CD14-positive monocyte (primary cell): Measurements from ENCODE around the gene RARRES1. TPM values are rescaled to one million over a fixed set of nuclear protein-coding genes. Genes with fewer than 3 reads are reported as not detected.

Experiments
- DNase-seq, 3 donors: peaks; one replicate each; pipeline ENCODE4 v3.0.0-alpha.2; 2011 to 2022
- H2AFZ ChIP-seq: 2 replicates; pipeline ENCODE4 v1.6.0; 2012; ENCODE audit warnings: mild to moderate bottlenecking, low read depth, low read length, inconsistent platforms; ENCODE audit not compliant: insufficient read depth, poor library complexity, severe bottlenecking
- H3K27ac ChIP-seq, 2 donors: 1 replicate in 1 of 2; 2 replicates in 1 of 2; pipeline ENCODE4 v1.5.1; 2012 to 2013; ENCODE audit warnings: low read length in 2 of 2, control low read depth in 1 of 2, inconsistent platforms in 1 of 2, low read depth in 1 of 2, mild to moderate bottlenecking in 1 of 2
- H3K27me3 ChIP-seq, 2 donors: one replicate each; pipeline versions ENCODE4 v1.6.0 to v1.6.1; 2011 to 2013; ENCODE audit warnings: low read length in 2 of 2; ENCODE audit not compliant: control insufficient read depth in 2 of 2, insufficient read depth in 2 of 2
- H3K36me3 ChIP-seq, 2 donors: replicated peaks in 1 of 2; 1 replicate in 1 of 2; 2 replicates in 1 of 2; pipeline versions ENCODE4 v1.5.1 to v1.6.1; 2012 to 2013; ENCODE audit warnings: low read length in 2 of 2, control low read depth in 1 of 2, inconsistent platforms in 1 of 2, mild to moderate bottlenecking in 1 of 2; ENCODE audit not compliant: insufficient read depth in 2 of 2, control insufficient read depth in 1 of 2
- H3K4me1 ChIP-seq, 2 donors: 1 replicate in 1 of 2; 2 replicates in 1 of 2; pipeline versions ENCODE4 v1.5.1 to v1.6.1; 2012 to 2013; ENCODE audit warnings: low read length in 2 of 2, control low read depth in 1 of 2, inconsistent platforms in 1 of 2, mild to moderate bottlenecking in 1 of 2, moderate library complexity in 1 of 2; ENCODE audit not compliant: insufficient read depth in 2 of 2, control insufficient read depth in 1 of 2
- H3K4me2 ChIP-seq: replicated peaks from 2 replicates; pipeline ENCODE3; 2012; ENCODE audit warnings: low read length, moderate library complexity, mild to moderate bottlenecking; ENCODE audit not compliant: poor library complexity, severe bottlenecking; ENCODE audit errors: extremely low read depth
- H3K4me3 ChIP-seq, 3 experiments: fragments of 200-600 bp in 1 of 3; sonication (generic) in 1 of 3; replicated peaks in 1 of 3; 1 replicate in 2 of 3; 2 replicates in 1 of 3; pipeline ENCODE4 v1.5.1; 2011 to 2013; ENCODE audit warnings: low read length in 3 of 3, mild to moderate bottlenecking in 3 of 3, control low read depth in 2 of 3, low read depth in 2 of 3, inconsistent platforms in 1 of 3, moderate library complexity in 1 of 3
- H3K79me2 ChIP-seq: 2 replicates; pipeline ENCODE4 v1.6.0; 2012; ENCODE audit warnings: mild to moderate bottlenecking, control low read depth, inconsistent platforms, low read length, moderate library complexity; ENCODE audit not compliant: insufficient read depth
- H3K9ac ChIP-seq: 2 replicates; pipeline ENCODE4 v1.6.0; 2017; ENCODE audit warnings: low read length, mild to moderate bottlenecking; ENCODE audit not compliant: insufficient read depth, poor library complexity, severe bottlenecking
- H3K9me3 ChIP-seq, 2 donors: replicated peaks in 1 of 2; 1 replicate in 1 of 2; 2 replicates in 1 of 2; pipeline versions ENCODE4 v1.5.1 to v1.6.1; 2012 to 2013; ENCODE audit warnings: low read length in 2 of 2, control low read depth in 1 of 2; ENCODE audit not compliant: control insufficient read depth in 1 of 2, insufficient read depth in 1 of 2
- H4K20me1 ChIP-seq: 2 replicates; pipeline ENCODE4 v1.6.0; 2012; ENCODE audit warnings: mild to moderate bottlenecking, low read length, control low read depth, moderate library complexity; ENCODE audit not compliant: insufficient read depth
- H3K27ac Mint-ChIP-seq, 7 donors: one replicate each; pipeline ENCODE4 v1.8.0; 2020; ENCODE audit warnings: mild to moderate bottlenecking in 7 of 7, mixed read lengths in 7 of 7, moderate library complexity in 6 of 7, inconsistent platforms in 2 of 7
- H3K27me3 Mint-ChIP-seq, 3 donors: one replicate each; pipeline ENCODE4 v1.8.0; 2021 to 2022; ENCODE audit warnings: low read depth in 3 of 3, mild to moderate bottlenecking in 3 of 3, mixed read lengths in 3 of 3, moderate library complexity in 3 of 3, inconsistent platforms in 1 of 3
- H3K36me3 Mint-ChIP-seq, 2 donors: one replicate each; pipeline ENCODE4 v1.8.0; 2020; ENCODE audit warnings: mixed read lengths in 2 of 2, inconsistent platforms in 1 of 2, mild to moderate bottlenecking in 1 of 2
- H3K4me1 Mint-ChIP-seq: one replicate; pipeline ENCODE4 v1.8.0; 2020; ENCODE audit warnings: mild to moderate bottlenecking, mixed read lengths
- H3K4me3 Mint-ChIP-seq, 2 donors: one replicate each; pipeline ENCODE4 v1.8.0; 2020; ENCODE audit warnings: mild to moderate bottlenecking in 2 of 2, mixed read lengths in 2 of 2, moderate library complexity in 1 of 2
- H3K9me3 Mint-ChIP-seq, 7 donors: one replicate each; pipeline ENCODE4 v1.8.0; 2020 to 2022; ENCODE audit warnings: mixed read lengths in 7 of 7, mild to moderate bottlenecking in 6 of 7, moderate library complexity in 6 of 7, inconsistent platforms in 2 of 7
- WGBS: methylation state at CpG from one replicate; pipeline ENCODE4 v1.1.5; 2013; ENCODE audit warnings: missing lambda C conversion rate; ENCODE audit not compliant: insufficient coverage; 5-methylcytosine and 5-hydroxymethylcytosine counted together
- intact Hi-C, 2 donors: fragments of 100-400 bp; cut with micrococcal nuclease; formaldehyde crosslinking; loops; one replicate each; pipeline versions ENCODE4 v1.15.0 to v1.15.1; 2023
- polyA plus RNA-seq, 3 donors: library from polyadenylated mRNA; depleted of rRNA in 1 of 3; unstranded in 2 of 3; stranded (reverse) in 1 of 3; fragments of 300-500 nt in 2 of 3; fragments of >200 nt in 1 of 3; fragmentation: Illumina TruSeq in 2 of 3; gene quantifications; 1 replicate in 2 of 3; 2 replicates in 1 of 3; pipeline ENCODE4 v1.2.3, GENCODE V29; 2012 to 2021
- TF ChIP-seq, protein P1 (sequence below): fragments of 200-600 bp; IDR thresholded peaks from one replicate; pipeline ENCODE4 v1.8.0; 2022; ENCODE audit warnings: antibody characterized with exemption, mild to moderate bottlenecking

Gene RARRES1
- polyA plus RNA-seq, 3 donors: not detected

DNA sequence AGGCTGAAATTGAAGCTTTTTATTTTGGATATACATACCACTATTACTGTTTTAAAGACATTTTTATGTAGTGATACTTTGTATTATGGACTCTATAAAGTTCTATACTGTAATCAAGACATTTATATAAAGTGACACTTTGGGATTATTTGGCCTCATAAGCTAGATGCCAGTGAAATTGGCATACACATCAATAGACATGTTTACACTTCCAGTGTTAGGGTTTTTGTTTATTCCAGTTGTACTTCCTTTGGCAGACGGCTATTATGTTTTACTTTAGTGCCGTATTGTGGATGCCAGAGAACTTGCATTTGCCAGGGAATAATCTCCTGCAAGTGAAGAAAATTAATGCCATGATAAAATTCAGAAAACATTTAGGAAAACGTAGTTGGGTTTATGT is 65.8 kb downstream of the RARRES1 start:
- H3K27ac Mint-ChIP-seq: no peak overlapping the region
- no peak for DNase-seq
- no peak overlapping the region for H3K4me3 ChIP-seq
- no peak overlapping the region for H3K9ac ChIP-seq
- no peak overlapping the region for H2AFZ ChIP-seq
- H3K36me3 Mint-ChIP-seq: peaks cover 77% of the 10 kb centered on the region in 2 donors
- no CpG with 5 or more reads among the region's 3 CpGs for WGBS
- peaks cover 3% of the 10 kb centered on the region for H3K4me1 Mint-ChIP-seq
- no peak overlapping the region for H3K4me3 Mint-ChIP-seq
- no peaks in the 10 kb centered on the region for H3K27me3 Mint-ChIP-seq
- peaks cover 74 to 87% of the 10 kb centered on the region in 2 donors for H3K36me3 ChIP-seq
- no peaks in the 10 kb centered on the region for H3K9me3 Mint-ChIP-seq
- TF ChIP-seq, protein P1, sequence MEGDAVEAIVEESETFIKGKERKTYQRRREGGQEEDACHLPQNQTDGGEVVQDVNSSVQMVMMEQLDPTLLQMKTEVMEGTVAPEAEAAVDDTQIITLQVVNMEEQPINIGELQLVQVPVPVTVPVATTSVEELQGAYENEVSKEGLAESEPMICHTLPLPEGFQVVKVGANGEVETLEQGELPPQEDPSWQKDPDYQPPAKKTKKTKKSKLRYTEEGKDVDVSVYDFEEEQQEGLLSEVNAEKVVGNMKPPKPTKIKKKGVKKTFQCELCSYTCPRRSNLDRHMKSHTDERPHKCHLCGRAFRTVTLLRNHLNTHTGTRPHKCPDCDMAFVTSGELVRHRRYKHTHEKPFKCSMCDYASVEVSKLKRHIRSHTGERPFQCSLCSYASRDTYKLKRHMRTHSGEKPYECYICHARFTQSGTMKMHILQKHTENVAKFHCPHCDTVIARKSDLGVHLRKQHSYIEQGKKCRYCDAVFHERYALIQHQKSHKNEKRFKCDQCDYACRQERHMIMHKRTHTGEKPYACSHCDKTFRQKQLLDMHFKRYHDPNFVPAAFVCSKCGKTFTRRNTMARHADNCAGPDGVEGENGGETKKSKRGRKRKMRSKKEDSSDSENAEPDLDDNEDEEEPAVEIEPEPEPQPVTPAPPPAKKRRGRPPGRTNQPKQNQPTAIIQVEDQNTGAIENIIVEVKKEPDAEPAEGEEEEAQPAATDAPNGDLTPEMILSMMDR: no peak
- H3K4me1 ChIP-seq: peaks cover 0 to under 1% of the 10 kb centered on the region in 2 donors
- no peak overlapping the region for H3K27ac ChIP-seq
- no peaks in the 10 kb centered on the region for H4K20me1 ChIP-seq
- H3K4me2 ChIP-seq: no peak overlapping the region
- H3K27me3 ChIP-seq: no peaks in the 10 kb centered on the region
- H3K9me3 ChIP-seq: no peaks in the 10 kb centered on the region
- intact Hi-C loops: no loop called here
- H3K79me2 ChIP-seq: peaks cover 4% of the 10 kb centered on the region

DNA sequence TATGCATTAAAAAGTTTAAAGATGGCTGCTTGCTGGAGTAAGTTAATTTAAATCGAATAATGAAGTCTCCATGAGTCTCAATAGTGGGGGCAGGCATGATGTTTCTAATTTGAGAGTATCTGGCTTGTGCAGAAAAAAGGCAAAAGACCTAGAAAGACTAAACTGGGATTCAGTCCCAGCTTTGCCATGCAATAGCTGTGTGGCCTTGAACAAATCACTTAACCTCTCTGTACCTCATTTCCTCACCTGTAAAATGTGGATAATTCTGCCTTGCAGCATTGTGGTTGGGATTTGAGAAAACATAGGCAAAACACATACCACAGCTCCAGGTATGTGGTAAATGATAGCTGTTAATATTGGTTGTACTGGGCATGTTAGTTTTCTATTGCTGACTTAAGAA is 68.4 kb downstream of the RARRES1 start:
- Histone ChIP-seq H3K4me3 (no peak overlapping the region), H3K9ac (no peak overlapping the region), H3K4me1 (no peaks in the 10 kb centered on the region), H3K4me2 (no peak overlapping the region), H3K9me3 (no peaks in the 10 kb centered on the region), H4K20me1 (no peaks in the 10 kb centered on the region), H3K79me2 (no peaks in the 10 kb centered on the region), H3K36me3 (peaks cover 88 to 99% of the 10 kb centered on the region in 2 donors), H3K27me3 (no peaks in the 10 kb centered on the region), H2AFZ (no peak overlapping the region), H3K27ac (no peak overlapping the region)
- no peak for DNase-seq
- H3K4me1 Mint-ChIP-seq: no peaks in the 10 kb centered on the region
- no peak overlapping the region for H3K27ac Mint-ChIP-seq
- no peaks in the 10 kb centered on the region for H3K9me3 Mint-ChIP-seq
- 100% methylated on average over 1 of the region's 1 CpG for WGBS
- TF ChIP-seq, protein P1: no peak
- peaks cover 73 to 77% of the 10 kb centered on the region in 2 donors for H3K36me3 Mint-ChIP-seq
- intact Hi-C loops: loop anchor here in 1 of 2 donors (5.0 kb wide), 1 partner anchor 123 kb away; no protein-coding TSS in a partner anchor
- H3K27me3 Mint-ChIP-seq: no peaks in the 10 kb centered on the region
- H3K4me3 Mint-ChIP-seq: no peak overlapping the region
